Measurements from ENCODE around the gene ZSWIM5.

- TF ChIP-seq CTCF (IDR thresholded peaks at IDR 0.05), result no peak
- no peak for TF ChIP-seq EZH2 (IDR thresholded peaks at IDR 0.05; ENCODE audit: borderline replicate concordance, insufficient read depth, low read depth, low read length, poor library complexity, severe bottlenecking)
These were observed 40.4 kb upstream of the ZSWIM5 start for GRCh38 chr1:45246760-45247159.
